NCI-H526 treated with DMSO at 0.1 percent for 48 hours (cell line): Measurements from ENCODE around the gene TAF3.
"Not testable (repeated sequence)": the region's sequence is repeated elsewhere in the genome, so short reads cannot be mapped to it uniquely, and the experiment has no call there.

Source experiments
- DNase-seq: peaks from one replicate; lab custom pipeline; 2025; lab: John Stamatoyannopoulos, UW

Gene TAF3

GRCh38 chr10:7811743-7812142, 6.6 kb upstream of the TAF3 start:
- not testable (repeated sequence) for DNase-seq

DNA sequence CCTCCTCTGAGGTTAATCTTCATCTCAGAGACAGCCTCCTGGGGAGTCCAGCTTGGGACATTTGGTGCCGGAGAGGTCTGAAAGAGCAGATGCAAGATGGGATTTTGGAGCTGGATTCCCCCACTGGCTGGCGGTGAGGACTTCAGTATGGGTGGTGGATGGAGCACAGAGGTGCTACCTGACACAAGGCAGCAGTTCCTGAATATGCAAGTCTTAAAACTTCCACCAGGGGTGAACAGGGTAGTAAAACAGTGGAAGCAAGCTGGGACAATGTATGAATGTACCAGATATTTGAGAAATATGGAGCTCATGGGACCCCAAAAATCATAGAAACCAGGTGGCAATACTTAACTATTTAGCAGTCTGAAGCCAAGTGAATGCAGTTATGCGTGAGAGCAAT, 4.8 kb upstream of the TAF3 start:
- DNase-seq: no peak

GRCh38 chr10:7817576-7817975, 729 bp upstream of the TAF3 start:
- DNase-seq: no peak

GRCh38 chr10:7817984-7818294, 366 bp upstream of the TAF3 start:
- DNase-seq: no peak

DNA sequence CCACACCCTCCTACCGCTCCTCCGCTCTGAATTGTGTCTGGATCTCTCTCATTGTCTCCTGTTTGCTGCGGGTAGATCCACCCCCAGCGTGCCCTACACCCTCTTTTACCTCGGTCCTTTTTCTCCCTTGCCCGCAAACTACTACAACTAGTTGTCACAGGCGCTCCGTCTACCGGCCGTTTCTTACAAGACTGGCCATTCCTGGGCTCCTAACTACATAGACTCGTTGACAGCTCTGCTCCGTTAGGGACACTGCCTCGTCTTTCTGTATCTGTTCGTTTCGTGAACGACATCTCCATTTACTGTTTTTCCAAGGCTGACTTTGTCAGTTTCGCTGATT, 786 bp downstream of the TAF3 start:
- no peak for DNase-seq

- no peak for DNase-seq
Measured at GRCh38 chr10:7824251-7824650, 5.9 kb downstream of the TAF3 start.

- DNase-seq: no peak
Measured at GRCh38 chr10:7826971-7827370, 8.7 kb downstream of the TAF3 start.

DNA sequence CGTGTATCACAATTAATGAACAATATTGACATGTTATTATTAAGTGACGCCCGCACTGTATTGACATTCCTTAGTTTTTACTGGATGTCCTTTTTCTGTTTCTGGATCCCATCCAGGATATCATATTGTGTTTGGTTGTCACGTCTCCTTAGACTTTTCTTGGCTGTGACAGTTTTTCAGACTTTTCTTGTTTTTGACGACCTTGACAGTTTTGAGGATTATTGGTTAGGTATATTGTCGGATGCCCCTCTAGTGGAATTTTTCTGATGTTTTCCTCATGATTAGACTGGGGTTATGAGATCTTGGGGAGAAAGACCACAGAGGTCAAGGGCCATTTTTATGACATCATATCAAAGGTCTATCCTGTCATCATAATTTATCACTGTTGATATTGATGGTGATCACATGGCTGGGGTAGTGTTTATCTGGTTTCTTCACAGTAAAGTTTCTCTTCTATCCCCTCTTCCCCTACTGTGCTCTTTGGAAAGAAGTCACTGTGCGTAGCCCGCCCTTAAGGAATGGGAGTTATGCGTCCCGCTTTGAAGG, 11.1 kb downstream of the TAF3 start:
- no peak for DNase-seq

DNA sequence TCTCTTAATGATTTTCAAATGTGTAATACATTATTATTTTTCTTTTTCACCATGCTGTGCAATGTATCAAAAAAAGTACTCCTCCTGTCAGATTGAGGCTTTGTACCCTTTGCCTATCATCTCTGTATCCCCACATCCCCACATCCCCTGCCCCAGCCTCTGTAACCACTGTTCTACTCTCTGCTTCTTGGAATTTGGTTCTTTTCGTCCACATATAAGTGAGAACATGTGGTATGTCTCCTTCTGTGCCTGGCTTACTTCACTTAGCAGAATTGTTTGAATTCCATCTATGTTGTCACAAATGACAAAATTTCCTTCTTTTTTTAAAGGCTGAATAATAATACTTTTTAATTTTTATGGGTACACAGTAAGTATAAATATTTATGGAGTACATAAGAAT, 13.8 kb downstream of the TAF3 start:
- no peak for DNase-seq

GRCh38 chr10:7833210-7833609, 14.9 kb downstream of the TAF3 start:
- no peak for DNase-seq

GRCh38 chr10:7834262-7834661, 16.0 kb downstream of the TAF3 start:
- DNase-seq: no peak

DNA sequence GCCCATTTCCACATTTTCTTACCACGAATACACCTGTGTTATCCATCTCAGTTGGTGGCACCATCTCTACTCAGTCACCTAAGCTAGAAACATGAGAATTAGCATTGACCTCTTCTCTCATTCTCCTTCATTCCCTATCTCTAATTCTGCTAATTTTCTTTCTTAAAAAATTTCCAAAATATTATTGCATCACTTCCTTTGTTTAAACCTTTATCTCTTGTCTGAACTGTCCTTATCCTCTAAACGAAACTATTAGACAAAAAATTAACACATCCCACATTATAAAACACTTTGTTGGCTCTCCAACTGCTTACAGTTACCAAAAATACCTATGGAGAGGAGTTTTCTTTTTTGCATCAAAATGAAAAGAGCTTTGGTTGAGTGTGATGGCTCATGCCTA, 18.3 kb downstream of the TAF3 start:
- DNase-seq: no peak

DNA sequence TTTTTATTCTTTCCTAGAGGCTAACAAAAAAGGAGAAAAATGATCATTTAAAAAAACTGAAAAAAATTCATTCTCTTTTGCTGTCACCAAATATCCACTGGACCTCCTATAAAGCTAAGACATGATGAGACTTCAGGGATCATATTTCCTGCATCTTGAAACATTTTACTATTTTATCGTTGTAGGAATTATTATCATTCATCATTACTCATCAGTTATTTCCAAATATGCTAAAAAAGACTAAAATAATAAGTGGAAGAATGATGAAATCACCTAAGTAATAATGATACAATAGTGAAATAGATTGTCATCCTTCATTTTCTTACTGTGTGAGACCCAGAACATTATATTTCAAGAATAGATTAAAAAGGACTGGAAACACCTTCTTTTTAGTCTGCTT, 28.3 kb downstream of the TAF3 start:
- DNase-seq: no peak

DNA sequence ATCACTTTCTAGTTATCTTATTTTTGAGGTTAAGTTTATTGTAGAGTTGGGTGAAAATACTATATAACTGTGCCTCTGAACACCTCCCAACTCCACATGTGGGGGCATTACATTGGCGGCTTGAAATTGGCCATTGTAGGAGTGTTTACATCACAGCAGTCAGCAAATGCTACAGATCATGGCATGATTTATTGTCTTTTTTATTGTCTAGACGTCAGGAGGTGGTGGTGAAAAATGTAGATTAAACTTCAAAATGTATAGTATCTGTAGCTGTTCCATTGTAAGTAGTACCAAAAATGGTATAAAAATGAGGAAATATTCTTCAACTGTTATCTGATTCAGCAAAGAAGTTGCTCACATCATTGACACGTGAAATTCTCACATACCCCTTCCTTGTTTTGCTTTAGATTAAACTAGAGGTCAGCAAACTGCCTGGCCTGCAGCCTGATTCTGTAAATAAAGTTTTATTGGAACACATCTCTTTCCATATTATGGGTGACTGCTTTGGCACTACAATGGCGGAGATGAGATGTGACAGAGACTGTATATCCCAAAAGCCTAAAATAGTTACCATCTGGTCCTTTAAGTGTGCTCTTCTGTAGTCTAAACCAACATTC, 35.0 kb downstream of the TAF3 start:
- DNase-seq: no peak

DNA sequence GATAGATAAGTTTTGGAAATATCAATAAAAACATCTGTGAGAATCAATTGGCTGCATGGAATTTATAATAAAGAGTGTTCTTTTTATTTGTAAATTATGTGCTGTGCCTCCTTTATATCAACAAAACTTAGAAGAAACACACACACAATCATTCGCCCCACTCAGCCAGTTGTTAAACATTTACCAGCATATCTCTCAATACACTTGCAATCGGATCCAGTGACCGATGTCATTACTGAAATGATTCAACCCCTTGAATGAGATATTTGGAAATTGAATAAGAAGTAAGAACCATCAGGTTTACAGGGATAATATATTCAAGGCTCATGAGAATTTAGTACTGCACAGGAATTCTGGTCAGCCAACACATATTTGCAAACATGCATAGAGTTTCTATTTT, 35.6 kb downstream of the TAF3 start:
- DNase-seq: no peak

GRCh38 chr10:7855205-7855604, 36.9 kb downstream of the TAF3 start:
- no peak for DNase-seq

GRCh38 chr10:7856678-7857077, 38.4 kb downstream of the TAF3 start:
- no peak for DNase-seq

- no peak for DNase-seq
Measured at GRCh38 chr10:7857262-7857661, 39.0 kb downstream of the TAF3 start.

GRCh38 chr10:7861509-7862120, 43.3 kb downstream of the TAF3 start:
- DNase-seq: no peak

- no peak for DNase-seq
Measured at GRCh38 chr10:7862121-7862514, 43.8 kb downstream of the TAF3 start.

GRCh38 chr10:7866176-7866575, 47.9 kb downstream of the TAF3 start:
- no peak for DNase-seq

- DNase-seq: no peak
Measured at GRCh38 chr10:7872041-7872442, 53.7 kb downstream of the TAF3 start.

GRCh38 chr10:7874864-7875263, 56.6 kb downstream of the TAF3 start:
- no peak for DNase-seq

- no peak for DNase-seq
Measured at GRCh38 chr10:7876541-7877127, 58.3 kb downstream of the TAF3 start.
